ENCODE data around the gene KMT5C. TPM values are rescaled to one million over a fixed set of nuclear protein-coding genes. Genes with fewer than 3 reads are reported as not detected.

KMT5C gene
- 1 to 10 TPM in 4 of 6 donors, under 1 TPM in 1, not detected in 1; 0.83 to 2.4 (median 1.3) TPM for polyA plus RNA-seq (ENCODE audit: low read depth in 6 of 6)

DNA sequence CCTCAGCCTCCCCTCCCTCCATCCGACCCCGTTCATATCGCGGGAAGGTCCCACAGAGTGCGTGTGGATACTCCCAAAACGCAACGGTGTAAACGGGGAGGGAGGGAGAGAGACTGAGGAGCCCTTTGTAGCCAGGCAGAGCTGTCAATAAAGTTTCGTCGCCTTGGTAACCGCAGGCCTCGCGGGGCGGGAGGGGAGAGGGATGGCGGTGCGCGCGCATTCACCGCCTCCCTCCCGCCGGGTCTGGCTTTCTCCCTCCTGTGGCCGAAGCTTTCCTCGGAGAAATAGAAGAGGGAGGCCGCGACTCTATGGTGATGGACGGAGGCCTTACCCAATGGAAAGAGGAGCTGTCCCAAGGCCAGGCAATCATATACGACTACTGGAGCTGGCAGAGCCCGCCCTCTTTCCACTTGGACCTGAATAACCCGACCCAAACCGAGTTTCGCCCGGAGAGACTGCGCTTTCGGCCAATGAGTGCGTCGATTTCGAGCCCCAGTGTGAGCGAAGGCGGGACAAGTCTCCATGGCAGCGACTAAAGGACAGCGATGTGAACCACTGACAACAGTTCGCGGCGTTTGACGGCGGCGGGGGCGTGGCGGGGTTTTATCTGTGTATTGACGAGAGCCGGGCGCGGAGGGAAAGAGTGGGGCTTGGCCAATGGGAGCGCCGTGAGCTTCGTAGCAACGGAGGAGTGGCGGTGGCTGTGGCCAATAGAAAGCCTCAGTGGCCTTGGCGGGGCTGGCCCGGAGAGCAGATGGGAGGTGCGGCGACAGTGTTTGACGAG is at the start of gene KMT5C:
TSS of gene KMT5C (plus strand) at position 772 of the 784 bp plus-strand sequence. CDS start 2,061 bp downstream, outside the sequence.
- Mint-ChIP-seq H3K36me3 (no peaks in the 10 kb centered on the region), H3K27me3 (peaks cover 16 to 46% (median 22%) of the 10 kb centered on the region in 3 donors), H3K4me1 (peaks cover 26 to 28% (median 26%) of the 10 kb centered on the region in 3 donors), H3K9me3 (no peaks in the 10 kb centered on the region), H3K27ac (peak within 1 kb of the TSS; percentile 95 to 99 (median 98)), H3K4me3 (peak within 1 kb of the TSS; percentile 81 to 98 (median 94))
- ATAC-seq (ENCODE audit: low read depth in 2 of 2), result peak; percentile 72 to 73
- peak; percentile 100 for DNase-seq

DNA sequence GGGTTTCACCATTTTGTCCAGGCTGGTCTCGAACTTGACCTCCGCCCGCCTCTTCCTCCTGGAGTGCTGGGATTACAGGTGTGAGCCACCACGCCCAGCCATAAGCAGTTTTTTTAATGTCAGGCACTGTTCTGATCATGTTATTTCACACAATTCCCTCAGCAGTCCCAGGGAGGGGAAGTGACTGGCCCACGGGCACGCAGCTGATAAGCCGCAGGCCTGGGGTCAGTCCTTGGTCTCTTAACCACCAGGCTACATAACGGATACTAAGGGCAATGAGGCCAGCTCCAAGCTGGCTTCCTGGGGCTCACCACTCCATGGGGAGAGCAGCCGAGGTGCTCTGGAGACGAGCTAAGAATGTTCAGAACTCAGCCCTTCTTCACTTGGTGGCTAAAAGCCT is 42.4 kb upstream of the KMT5C start:
- Mint-ChIP-seq H3K9me3 (no peaks in the 10 kb centered on the region), H3K27me3 (peaks cover 0 to 5% (median 0%) of the 10 kb centered on the region in 3 donors), H3K36me3 (no peaks in the 10 kb centered on the region), H3K27ac (peak overlapping the region in 2 of 6 donors; percentile 33 to 84), H3K4me1 (peaks cover 10 to 14% (median 13%) of the 10 kb centered on the region in 3 donors), H3K4me3 (no peak overlapping the region)
- ATAC-seq (ENCODE audit: low read depth in 2 of 2) (no peak), DNase-seq (no peak)

DNA sequence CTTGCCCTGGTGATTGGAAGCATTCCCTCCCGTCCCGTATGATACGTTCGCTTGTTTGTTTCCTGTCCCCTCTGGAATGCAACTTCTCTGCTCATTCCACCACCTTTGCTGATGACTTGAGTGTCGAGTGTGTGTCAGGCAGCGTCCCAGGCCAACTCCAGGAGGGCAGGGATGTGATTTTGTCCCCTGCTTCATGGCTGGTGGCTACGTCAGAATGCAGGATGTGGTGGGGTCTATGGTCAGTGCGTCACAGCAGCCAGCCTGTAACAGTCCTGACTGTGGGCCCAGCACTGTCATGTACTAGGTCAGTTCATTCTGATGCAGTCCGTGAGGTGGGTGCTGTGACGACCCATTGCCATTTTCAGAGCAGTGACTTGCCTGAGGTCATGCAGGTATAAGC is 39.7 kb upstream of the KMT5C start:
- H3K4me1 Mint-ChIP-seq, result peaks cover 10 to 14% (median 14%) of the 10 kb centered on the region in 3 donors
- peak overlapping the region in 2 of 8 donors; percentile 33 to 47 for H3K4me3 Mint-ChIP-seq
- peaks cover 0 to 5% (median 0%) of the 10 kb centered on the region in 3 donors for H3K27me3 Mint-ChIP-seq
- ATAC-seq (ENCODE audit: low read depth in 2 of 2) (no peak), DNase-seq (no peak)
- H3K27ac Mint-ChIP-seq, result no peak overlapping the region
- H3K36me3 Mint-ChIP-seq, result no peaks in the 10 kb centered on the region
- no peaks in the 10 kb centered on the region for H3K9me3 Mint-ChIP-seq

DNA sequence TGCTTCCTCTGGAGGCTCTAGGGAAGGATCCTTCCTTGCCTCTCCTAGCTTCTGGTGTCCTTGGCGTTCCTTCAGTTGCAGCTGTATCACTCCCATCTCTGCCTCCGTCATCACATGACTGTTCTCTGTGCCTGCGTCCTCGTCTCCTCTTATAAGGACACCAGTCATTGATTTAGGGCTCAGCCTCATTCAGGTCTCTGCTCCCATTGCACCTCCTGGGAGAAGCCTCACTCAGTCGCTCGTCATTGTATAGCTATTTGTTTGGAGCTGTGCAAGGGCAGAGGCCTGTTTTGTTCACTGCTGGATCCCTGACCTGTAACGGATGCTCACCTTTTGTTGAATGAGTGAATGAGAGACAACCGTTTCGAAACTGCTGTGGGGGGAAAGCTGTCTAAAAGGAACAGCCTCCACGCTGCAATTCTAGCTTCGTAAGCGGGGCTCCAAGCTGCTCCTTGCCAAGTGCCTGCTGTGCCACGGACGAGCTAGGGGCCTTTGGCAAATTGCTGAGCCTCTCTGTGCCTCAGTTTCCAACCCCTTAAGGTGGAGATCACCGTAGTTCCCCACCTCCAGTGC is 38.7 kb upstream of the KMT5C start:
- Mint-ChIP-seq H3K4me3 (peak overlapping the region; percentile 15 to 93 (median 87)), H3K4me1 (peaks cover 10 to 18% (median 15%) of the 10 kb centered on the region in 3 donors), H3K27ac (peak overlapping the region in 2 of 6 donors; percentile 7 to 64), H3K27me3 (peaks cover 0 to 5% (median 0%) of the 10 kb centered on the region in 3 donors), H3K36me3 (no peaks in the 10 kb centered on the region), H3K9me3 (no peaks in the 10 kb centered on the region)
- ATAC-seq (ENCODE audit: low read depth in 2 of 2) (no peak), DNase-seq (no peak)

DNA sequence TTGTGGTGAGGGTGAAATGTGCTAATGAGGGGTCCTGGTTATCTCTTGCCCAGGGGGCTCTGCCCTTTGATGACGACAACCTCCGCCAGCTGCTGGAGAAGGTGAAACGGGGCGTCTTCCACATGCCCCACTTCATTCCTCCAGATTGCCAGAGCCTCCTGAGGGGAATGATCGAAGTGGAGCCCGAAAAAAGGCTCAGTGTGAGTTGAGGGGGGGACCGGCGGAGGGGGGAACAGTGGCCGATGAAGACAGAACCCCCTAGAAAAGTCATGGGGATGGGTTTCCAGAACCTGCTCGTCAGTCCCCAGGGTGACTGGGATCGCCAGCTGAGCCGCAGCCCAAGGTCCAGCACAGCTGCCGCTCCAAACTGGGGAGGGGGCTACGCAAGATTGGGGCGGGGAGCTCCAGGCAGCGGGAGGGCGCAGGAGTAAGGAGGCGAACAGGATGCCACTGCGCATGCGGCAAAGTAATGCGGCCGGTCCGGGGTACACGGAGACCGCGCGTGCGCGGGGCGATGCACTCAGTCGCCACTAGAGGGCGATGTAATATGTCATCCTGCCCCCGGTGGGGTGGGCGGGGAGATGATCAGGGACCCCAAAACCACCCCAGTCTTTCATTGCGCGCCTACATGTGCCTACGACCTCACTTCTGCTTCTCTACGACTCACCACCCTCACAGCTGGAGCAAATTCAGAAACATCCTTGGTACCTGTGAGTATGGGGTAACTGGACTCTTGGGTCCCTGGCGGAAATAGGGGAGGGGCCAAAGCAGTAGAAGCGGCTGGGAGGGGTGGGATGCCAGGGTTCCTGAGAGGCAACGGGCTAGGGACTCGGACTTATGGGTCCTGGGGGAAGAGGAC is 38.0 kb upstream of the KMT5C start:
- Mint-ChIP-seq H3K4me1 (peaks cover 10 to 18% (median 15%) of the 10 kb centered on the region in 3 donors), H3K36me3 (no peaks in the 10 kb centered on the region), H3K27me3 (peaks cover 0 to 5% (median 0%) of the 10 kb centered on the region in 3 donors), H3K9me3 (no peaks in the 10 kb centered on the region), H3K27ac (peak overlapping the region; percentile 69 to 95 (median 87)), H3K4me3 (peak overlapping the region; percentile 64 to 93 (median 87))
- ATAC-seq (ENCODE audit: low read depth in 2 of 2), result peak; percentile 91 to 92
- DNase-seq, result peak; percentile 91

DNA sequence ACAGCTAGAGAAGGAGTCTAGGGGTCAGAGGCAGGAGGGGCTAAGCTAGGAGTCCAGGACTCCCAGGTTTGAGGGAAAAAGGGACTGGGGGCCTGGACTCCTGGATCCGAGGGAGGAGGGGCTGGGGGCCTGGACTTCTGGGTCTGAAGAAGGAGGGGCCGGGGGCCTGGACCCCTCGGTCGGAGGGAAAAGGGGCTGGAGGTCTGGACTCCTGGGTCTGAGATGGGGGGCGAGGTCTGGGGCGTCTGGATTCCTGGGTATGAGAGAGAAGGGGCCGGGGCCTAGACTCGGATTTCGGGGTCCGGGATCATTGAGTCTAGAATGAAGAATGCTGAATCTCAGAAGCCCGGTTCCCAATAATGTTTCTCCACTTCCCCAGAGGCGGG is 37.4 kb upstream of the KMT5C start:
- Mint-ChIP-seq H3K9me3 (no peaks in the 10 kb centered on the region), H3K36me3 (no peaks in the 10 kb centered on the region), H3K27ac (peak overlapping the region; percentile 69 to 95 (median 87)), H3K4me3 (peak overlapping the region; percentile 64 to 93 (median 87)), H3K4me1 (peaks cover 10 to 18% (median 15%) of the 10 kb centered on the region in 3 donors), H3K27me3 (peaks cover 0 to 5% (median 0%) of the 10 kb centered on the region in 3 donors)
- no peak for DNase-seq
- ATAC-seq (ENCODE audit: low read depth in 2 of 2), result no peak

DNA sequence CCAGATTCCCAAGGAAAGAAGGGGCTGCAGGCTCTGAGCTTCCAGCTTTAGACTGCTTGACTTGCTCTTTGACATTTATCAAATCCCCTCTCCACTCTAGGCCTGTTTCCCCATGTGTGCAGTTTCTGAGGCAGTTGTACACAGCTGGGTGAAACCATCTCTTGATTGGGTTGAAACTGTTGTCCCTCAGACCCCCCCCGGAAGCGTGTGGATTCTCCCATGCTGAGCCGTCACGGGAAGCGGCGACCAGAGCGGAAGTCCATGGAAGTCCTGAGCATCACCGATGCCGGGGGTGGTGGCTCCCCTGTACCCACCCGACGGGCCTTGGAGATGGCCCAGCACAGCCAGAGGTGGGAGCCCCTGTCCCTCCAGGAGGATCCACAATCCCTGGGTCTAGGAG is 36.2 kb upstream of the KMT5C start:
- Mint-ChIP-seq H3K27me3 (peaks cover 0 to under 1% (median 0%) of the 10 kb centered on the region in 3 donors), H3K4me3 (no peak overlapping the region), H3K27ac (no peak overlapping the region), H3K36me3 (no peaks in the 10 kb centered on the region), H3K4me1 (peaks cover 10 to 18% (median 15%) of the 10 kb centered on the region in 3 donors), H3K9me3 (no peaks in the 10 kb centered on the region)
- DNase-seq (no peak), ATAC-seq (ENCODE audit: low read depth in 2 of 2) (no peak)

DNA sequence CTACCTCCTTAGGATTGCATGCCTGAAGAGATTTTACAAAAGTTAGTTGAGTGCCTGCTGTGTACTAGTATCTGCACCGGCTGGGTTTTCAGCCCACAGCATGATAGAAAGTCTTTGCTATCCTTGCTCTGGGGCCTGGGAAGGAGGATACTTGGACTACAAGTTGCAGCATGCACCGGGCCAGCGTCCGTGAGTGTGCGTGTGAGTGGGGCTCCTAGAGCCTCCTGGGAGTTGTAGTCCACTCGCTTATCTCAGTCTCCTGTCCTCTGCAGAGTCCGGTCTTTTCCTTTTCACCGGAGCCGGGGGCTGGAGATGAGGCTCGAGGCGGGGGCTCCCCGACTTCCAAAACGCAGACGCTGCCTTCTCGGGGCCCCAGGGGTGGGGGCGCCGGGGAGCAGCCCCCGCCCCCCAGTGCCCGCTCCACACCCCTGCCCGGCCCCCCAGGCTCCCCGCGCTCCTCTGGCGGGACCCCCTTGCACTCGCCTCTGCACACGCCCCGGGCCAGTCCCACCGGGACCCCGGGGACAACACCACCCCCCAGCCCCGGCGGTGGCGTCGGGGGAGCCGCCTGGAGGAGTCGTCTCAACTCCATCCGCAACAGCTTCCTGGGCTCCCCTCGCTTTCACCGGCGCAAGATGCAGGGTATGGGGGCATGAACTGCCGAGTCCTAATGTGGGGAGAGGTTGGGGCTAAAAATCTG is 35.2 kb upstream of the KMT5C start:
- peak overlapping the region in 1 of 8 donors; percentile 10 for H3K4me3 Mint-ChIP-seq
- no peaks in the 10 kb centered on the region for H3K27me3 Mint-ChIP-seq
- no peak for ATAC-seq (ENCODE audit: low read depth in 2 of 2)
- no peak for DNase-seq
- H3K9me3 Mint-ChIP-seq, result no peaks in the 10 kb centered on the region
- peak overlapping the region in 1 of 6 donors; percentile 47 for H3K27ac Mint-ChIP-seq
- H3K4me1 Mint-ChIP-seq, result peaks cover 10 to 18% (median 15%) of the 10 kb centered on the region in 3 donors
- H3K36me3 Mint-ChIP-seq, result no peaks in the 10 kb centered on the region

DNA sequence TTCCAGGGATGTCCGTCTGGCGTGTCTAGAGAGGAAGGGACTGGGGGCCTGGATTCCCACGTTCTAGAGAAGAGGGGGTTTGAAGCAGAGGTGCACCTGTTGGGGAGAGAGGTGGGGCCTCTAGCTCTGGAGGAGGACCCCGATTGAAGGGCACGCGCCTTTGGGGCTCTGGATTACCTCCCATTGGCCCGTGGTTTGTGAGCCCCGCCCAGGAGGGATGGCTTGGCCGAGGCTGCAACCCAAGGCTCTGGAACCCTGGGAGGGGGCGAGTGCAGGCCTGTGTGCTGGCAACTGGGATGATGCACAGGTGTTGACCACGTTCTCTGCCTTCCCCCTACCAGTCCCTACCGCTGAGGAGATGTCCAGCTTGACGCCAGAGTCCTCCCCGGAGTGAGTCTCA is 34.7 kb upstream of the KMT5C start:
- H3K4me1 Mint-ChIP-seq, result peaks cover 10 to 18% (median 15%) of the 10 kb centered on the region in 3 donors
- no peak overlapping the region for H3K4me3 Mint-ChIP-seq
- DNase-seq, result no peak
- H3K27me3 Mint-ChIP-seq, result no peaks in the 10 kb centered on the region
- no peaks in the 10 kb centered on the region for H3K9me3 Mint-ChIP-seq
- H3K36me3 Mint-ChIP-seq, result no peaks in the 10 kb centered on the region
- H3K27ac Mint-ChIP-seq, result peak overlapping the region in 1 of 6 donors; percentile 47
- ATAC-seq (ENCODE audit: low read depth in 2 of 2), result no peak

DNA sequence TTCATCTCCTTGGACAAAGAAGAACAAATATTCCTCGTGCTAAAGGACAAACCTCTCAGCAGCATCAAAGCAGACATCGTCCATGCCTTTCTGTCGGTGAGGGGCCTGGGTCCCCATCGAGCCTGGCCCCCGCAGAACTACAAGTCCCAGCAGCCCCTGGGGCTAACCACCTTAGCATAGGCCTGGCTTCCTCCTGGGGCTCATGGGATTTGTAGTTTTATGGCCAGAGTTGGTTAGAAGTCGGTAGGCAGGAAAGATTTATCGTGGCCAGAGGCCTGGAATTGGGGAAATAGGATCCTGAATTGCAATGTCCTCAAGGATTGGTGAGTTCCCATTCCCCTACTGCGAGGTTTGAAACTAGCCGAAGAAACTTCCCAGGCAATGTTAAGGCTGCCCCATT is 34.2 kb upstream of the KMT5C start:
- Mint-ChIP-seq H3K9me3 (no peaks in the 10 kb centered on the region), H3K4me3 (peak overlapping the region in 3 of 8 donors; percentile 42 to 65 (median 59)), H3K27me3 (no peaks in the 10 kb centered on the region), H3K4me1 (peaks cover 10 to 18% (median 15%) of the 10 kb centered on the region in 3 donors), H3K36me3 (no peaks in the 10 kb centered on the region), H3K27ac (peak overlapping the region in 1 of 6 donors; percentile 89)
- DNase-seq (peak; percentile 42), ATAC-seq (ENCODE audit: low read depth in 2 of 2) (peak; percentile 35 to 43)

DNA sequence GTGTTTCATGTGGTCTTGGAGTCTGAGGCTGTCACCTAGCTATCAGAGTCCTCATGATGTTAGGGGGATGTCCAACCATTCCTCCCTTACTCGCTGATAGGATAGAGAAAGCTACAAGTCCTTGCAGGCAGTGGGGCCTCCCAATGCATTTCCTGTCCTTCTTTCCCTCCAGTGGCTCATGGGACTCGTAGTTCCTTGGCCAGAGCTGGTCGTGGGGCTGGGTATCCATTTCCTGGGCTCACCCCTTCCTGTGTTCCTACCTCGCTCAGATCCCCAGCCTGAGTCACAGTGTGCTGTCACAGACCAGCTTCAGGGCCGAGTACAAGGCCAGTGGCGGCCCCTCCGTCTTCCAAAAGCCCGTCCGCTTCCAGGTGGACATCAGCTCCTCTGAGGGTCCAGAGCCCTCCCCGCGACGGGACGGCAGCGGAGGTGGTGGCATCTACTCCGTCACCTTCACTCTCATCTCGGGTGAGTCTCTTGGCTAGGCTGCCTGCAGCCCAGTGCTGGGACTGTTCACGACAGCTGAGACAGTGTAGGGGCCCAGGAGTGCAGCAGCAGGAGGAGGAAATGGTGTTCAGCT is 33.6 kb upstream of the KMT5C start:
- peak overlapping the region in 1 of 6 donors; percentile 15 for H3K27ac Mint-ChIP-seq
- H3K4me3 Mint-ChIP-seq, result no peak overlapping the region
- ATAC-seq (ENCODE audit: low read depth in 2 of 2) (no peak), DNase-seq (no peak)
- H3K36me3 Mint-ChIP-seq, result no peaks in the 10 kb centered on the region
- H3K4me1 Mint-ChIP-seq, result peaks cover 10 to 18% (median 14%) of the 10 kb centered on the region in 3 donors
- no peaks in the 10 kb centered on the region for H3K9me3 Mint-ChIP-seq
- no peaks in the 10 kb centered on the region for H3K27me3 Mint-ChIP-seq

DNA sequence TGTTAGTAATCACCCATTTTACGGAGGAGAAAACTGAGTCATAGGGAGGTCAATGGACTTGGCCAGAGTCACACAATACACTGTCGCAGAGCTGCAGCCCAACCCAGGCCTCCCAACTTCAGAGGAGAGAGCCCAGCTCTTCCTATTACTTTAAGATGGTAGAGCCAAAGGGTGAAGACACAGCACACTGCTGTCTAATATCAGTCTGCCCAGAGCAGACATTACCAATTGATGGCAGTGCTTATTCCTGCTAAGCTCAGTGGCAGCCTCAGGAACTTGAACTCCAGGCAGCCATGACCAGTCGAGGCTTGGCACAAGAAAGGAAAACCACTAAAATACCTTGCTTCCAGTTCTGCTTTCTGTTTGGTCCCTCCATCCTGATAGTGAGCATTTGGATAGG is 33.0 kb upstream of the KMT5C start:
- no peaks in the 10 kb centered on the region for H3K9me3 Mint-ChIP-seq
- no peak overlapping the region for H3K27ac Mint-ChIP-seq
- H3K4me3 Mint-ChIP-seq, result no peak overlapping the region
- H3K36me3 Mint-ChIP-seq, result no peaks in the 10 kb centered on the region
- no peak for DNase-seq
- H3K4me1 Mint-ChIP-seq, result peaks cover 5 to 11% (median 8%) of the 10 kb centered on the region in 3 donors
- no peaks in the 10 kb centered on the region for H3K27me3 Mint-ChIP-seq
- ATAC-seq (ENCODE audit: low read depth in 2 of 2), result no peak

Measured in naive B cell (primary cell).